Measurements from ENCODE around the gene CUX1. TPM values are rescaled to one million over a fixed set of nuclear protein-coding genes. Genes with fewer than 3 reads are reported as not detected.

Gene CUX1
- total RNA-seq, 1 experiment from 2014 or later: 39.6 TPM

DNA sequence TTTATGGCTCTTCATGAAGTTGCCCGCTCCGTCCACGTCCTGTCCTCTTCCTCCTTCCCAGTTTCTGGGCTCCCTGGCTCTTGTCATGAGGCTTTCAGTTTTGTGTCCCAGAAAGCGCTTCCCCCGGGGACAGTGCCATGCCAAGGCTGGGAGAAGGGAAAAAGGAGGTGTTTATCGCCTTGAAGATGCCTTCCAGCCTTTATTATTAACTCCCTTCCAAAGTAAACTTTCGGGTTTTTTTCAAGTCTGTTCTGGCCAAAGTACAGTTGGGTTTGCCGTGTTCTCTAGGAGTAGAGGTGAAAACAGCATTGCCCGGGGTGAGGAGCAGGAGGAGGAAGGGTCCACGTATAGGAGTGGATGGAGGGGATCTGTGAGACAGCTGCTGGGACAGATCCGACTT lies 117.2 kb downstream of the CUX1 start:
- BruUV-seq (replicated peaks): no TSS peak
- DNase-seq (no peak), ATAC-seq (no peak)
- Histone ChIP-seq H3K4me2 (ENCODE audit: low read length) (no peak overlapping the region), H3K9ac (ENCODE audit: low read length) (no peak overlapping the region), H3K9me3 (ENCODE audit: low read length) (no peaks in the 10 kb centered on the region), H3F3A (ENCODE audit: low read length, unreplicated experiment) (no peaks in the 10 kb centered on the region), H3K9me2 (replicated peaks; ENCODE audit: low read length) (no peaks in the 10 kb centered on the region), H2AFZ (ENCODE audit: low read length) (no peak overlapping the region), H3K27ac (ENCODE audit: low read length) (no peak overlapping the region), H3K79me2 (ENCODE audit: low read length) (peaks cover 51% of the 10 kb centered on the region), H3K4me1 (ENCODE audit: insufficient read depth, low read length) (0 out of 2 replicates have a peak, but pooled peaks cover 3% of the 10 kb centered on the region), H3K4me3 (ENCODE audit: low read length) (no peak overlapping the region), H3K36me3 (ENCODE audit: low read depth, low read length) (peaks cover 4% of the 10 kb centered on the region; the same call in 1 of the 2 replicates), H3K27me3 (ENCODE audit: low read length) (no peaks in the 10 kb centered on the region), H4K20me1 (ENCODE audit: low read length) (no peaks in the 10 kb centered on the region)
- intact Hi-C loops (cut with micrococcal nuclease): no loop called here
- POLR2A ChIA-PET (ENCODE audit: unreplicated experiment): no interaction called here
- CTCF ChIA-PET: no interaction called here
- TF ChIP-seq, protein P1, sequence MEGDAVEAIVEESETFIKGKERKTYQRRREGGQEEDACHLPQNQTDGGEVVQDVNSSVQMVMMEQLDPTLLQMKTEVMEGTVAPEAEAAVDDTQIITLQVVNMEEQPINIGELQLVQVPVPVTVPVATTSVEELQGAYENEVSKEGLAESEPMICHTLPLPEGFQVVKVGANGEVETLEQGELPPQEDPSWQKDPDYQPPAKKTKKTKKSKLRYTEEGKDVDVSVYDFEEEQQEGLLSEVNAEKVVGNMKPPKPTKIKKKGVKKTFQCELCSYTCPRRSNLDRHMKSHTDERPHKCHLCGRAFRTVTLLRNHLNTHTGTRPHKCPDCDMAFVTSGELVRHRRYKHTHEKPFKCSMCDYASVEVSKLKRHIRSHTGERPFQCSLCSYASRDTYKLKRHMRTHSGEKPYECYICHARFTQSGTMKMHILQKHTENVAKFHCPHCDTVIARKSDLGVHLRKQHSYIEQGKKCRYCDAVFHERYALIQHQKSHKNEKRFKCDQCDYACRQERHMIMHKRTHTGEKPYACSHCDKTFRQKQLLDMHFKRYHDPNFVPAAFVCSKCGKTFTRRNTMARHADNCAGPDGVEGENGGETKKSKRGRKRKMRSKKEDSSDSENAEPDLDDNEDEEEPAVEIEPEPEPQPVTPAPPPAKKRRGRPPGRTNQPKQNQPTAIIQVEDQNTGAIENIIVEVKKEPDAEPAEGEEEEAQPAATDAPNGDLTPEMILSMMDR (conservative IDR thresholded peaks at IDR 0.05; ENCODE audit: low read depth, low read length): no peak
- TF ChIP-seq EZH2 (IDR thresholded peaks at IDR 0.05; ENCODE audit: low read length, unreplicated experiment) (no peak), EZH2phosphoT487 (IDR thresholded peaks at IDR 0.05; ENCODE audit: borderline replicate concordance, low read length) (no peak)

- intact Hi-C loops (cut with micrococcal nuclease): no loop called here
- CTCF ChIA-PET: no interaction called here
- Histone ChIP-seq H3K4me2 (ENCODE audit: low read length) (no peak overlapping the region), H3K9ac (ENCODE audit: low read length) (no peak overlapping the region), H3K4me3 (ENCODE audit: low read length) (no peak overlapping the region), H3K36me3 (ENCODE audit: low read depth, low read length) (peaks cover 4% of the 10 kb centered on the region; the same call in 1 of the 2 replicates), H3K4me1 (ENCODE audit: insufficient read depth, low read length) (peaks cover 2% of the 10 kb centered on the region), H3K9me2 (replicated peaks; ENCODE audit: low read length) (no peaks in the 10 kb centered on the region), H3K27me3 (ENCODE audit: low read length) (no peaks in the 10 kb centered on the region), H2AFZ (ENCODE audit: low read length) (no peak overlapping the region), H3K27ac (ENCODE audit: low read length) (no peak overlapping the region), H3F3A (ENCODE audit: low read length, unreplicated experiment) (no peaks in the 10 kb centered on the region), H3K9me3 (ENCODE audit: low read length) (no peaks in the 10 kb centered on the region), H3K79me2 (ENCODE audit: low read length) (peaks cover 51% of the 10 kb centered on the region), H4K20me1 (ENCODE audit: low read length) (no peaks in the 10 kb centered on the region)
- TF ChIP-seq, protein P1 (conservative IDR thresholded peaks at IDR 0.05; ENCODE audit: low read depth, low read length): no peak
- TF ChIP-seq EZH2phosphoT487 (IDR thresholded peaks at IDR 0.05; ENCODE audit: borderline replicate concordance, low read length): no peak
- no peak for TF ChIP-seq EZH2 (IDR thresholded peaks at IDR 0.05; ENCODE audit: low read length, unreplicated experiment)
- DNase-seq: no peak
- ATAC-seq: no peak
- BruUV-seq (replicated peaks): no TSS peak
- POLR2A ChIA-PET (ENCODE audit: unreplicated experiment): no interaction called here
These were observed 118.2 kb downstream of the CUX1 start for GRCh38 chr7:101935521-101936141.

DNA sequence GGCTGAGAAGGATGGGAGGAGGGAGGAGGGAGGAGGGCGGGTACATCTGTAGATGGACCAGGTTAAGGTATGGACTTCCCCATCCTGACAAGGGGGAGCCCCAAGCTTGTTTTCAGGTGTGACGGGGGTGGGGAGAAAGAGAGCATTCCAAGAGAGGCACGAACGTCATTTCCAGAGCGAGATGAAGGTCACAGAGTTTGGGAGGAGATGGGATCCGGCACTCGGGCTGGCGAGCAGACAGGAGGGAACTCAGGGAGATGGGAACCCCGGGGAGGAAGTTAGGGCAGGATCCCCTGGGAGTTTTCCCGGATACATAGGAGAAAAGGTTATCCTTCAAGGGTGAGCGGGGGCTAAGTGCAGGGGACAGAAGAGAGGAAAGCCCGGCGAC lies 118.8 kb downstream of the CUX1 start:
- Histone ChIP-seq H3K9me3 (ENCODE audit: low read length) (no peaks in the 10 kb centered on the region), H3K36me3 (ENCODE audit: low read depth, low read length) (peaks cover 4% of the 10 kb centered on the region; the same call in 1 of the 2 replicates), H3K4me1 (ENCODE audit: insufficient read depth, low read length) (peaks cover 8% of the 10 kb centered on the region), H3K27ac (ENCODE audit: low read length) (no peak overlapping the region), H3K27me3 (ENCODE audit: low read length) (no peaks in the 10 kb centered on the region), H3K4me2 (ENCODE audit: low read length) (no peak overlapping the region), H4K20me1 (ENCODE audit: low read length) (no peaks in the 10 kb centered on the region), H2AFZ (ENCODE audit: low read length) (no peak overlapping the region), H3F3A (ENCODE audit: low read length, unreplicated experiment) (peaks cover under 1% of the 10 kb centered on the region), H3K9ac (ENCODE audit: low read length) (no peak overlapping the region), H3K4me3 (ENCODE audit: low read length) (no peak overlapping the region), H3K79me2 (ENCODE audit: low read length) (peaks cover 51% of the 10 kb centered on the region), H3K9me2 (replicated peaks; ENCODE audit: low read length) (no peaks in the 10 kb centered on the region)
- BruUV-seq (replicated peaks): no TSS peak
- DNase-seq (no peak), ATAC-seq (no peak)
- ChIA-PET CTCF (no interaction called here), POLR2A (ENCODE audit: unreplicated experiment) (no interaction called here)
- intact Hi-C loops (cut with micrococcal nuclease): no loop called here
- TF ChIP-seq, protein P1 (conservative IDR thresholded peaks at IDR 0.05; ENCODE audit: low read depth, low read length): no peak
- TF ChIP-seq EZH2 (IDR thresholded peaks at IDR 0.05; ENCODE audit: low read length, unreplicated experiment): no peak
- TF ChIP-seq EZH2phosphoT487 (IDR thresholded peaks at IDR 0.05; ENCODE audit: borderline replicate concordance, low read length): no peak
